OCI-LY3 (cell line): Measurements from ENCODE around the gene LRP1B.

Source experiments
- H2AFZ ChIP-seq: fragments of 200-600, 300-600 bp; shearing (Covaris generic); 2 replicates; pipeline ENCODE4 v1.6.0; 2014; ENCODE audit warnings: antibody characterized with exemption, low read depth, low read length
- H3K27ac ChIP-seq: fragments of 200-600, 300-600 bp; sonication (generic); 2 replicates; pipeline ENCODE4 v1.5.1; 2014; ENCODE audit warnings: mild to moderate bottlenecking, low read length, moderate library complexity, mixed read lengths
- H3K27me3 ChIP-seq: fragments of 200-600, 300-600 bp; sonication (generic); 2 replicates; pipeline ENCODE4 v1.6.1; 2014; ENCODE audit warnings: low read depth, low read length, mixed read lengths
- H3K36me3 ChIP-seq: fragments of 200-600, 300-600 bp; sonication (generic); replicated peaks from 2 replicates; pipeline ENCODE3; 2014; ENCODE audit warnings: low read depth, low read length, mixed read lengths
- H3K4me1 ChIP-seq: fragments of 300-600, 200-600 bp; sonication (generic); 2 replicates; pipeline ENCODE4 v1.6.1; 2014; ENCODE audit warnings: low read length, mixed read lengths
- H3K4me2 ChIP-seq: fragments of 200-600, 300-600 bp; sonication (generic); 2 replicates; pipeline ENCODE4 v1.6.1; 2014; ENCODE audit warnings: low read length, mixed read lengths
- H3K4me3 ChIP-seq: fragments of 300-600, 200-600 bp; sonication (generic); 2 replicates; pipeline ENCODE4 v1.5.1; 2014; ENCODE audit warnings: antibody characterized with exemption, mild to moderate bottlenecking, low read length, moderate library complexity
- H3K79me2 ChIP-seq: fragments of 300-600, 200-600 bp; shearing (Covaris generic); 2 replicates; pipeline ENCODE4 v1.6.1; 2014; ENCODE audit warnings: mild to moderate bottlenecking, low read length, mixed read lengths
- H3K9ac ChIP-seq: fragments of 300-600, 200-600 bp; shearing (Covaris generic); 2 replicates; pipeline ENCODE4 v1.6.0; 2014; ENCODE audit warnings: mild to moderate bottlenecking, low read length, moderate library complexity
- H3K9me3 ChIP-seq: fragments of 200-600, 300-600 bp; shearing (Covaris generic); 2 replicates; pipeline ENCODE4 v1.6.1; 2014; ENCODE audit warnings: low read length, mixed read lengths; ENCODE audit not compliant: insufficient read depth
- H4K20me1 ChIP-seq: fragments of 200-600, 300-600 bp; sonication (generic); 2 replicates; pipeline ENCODE4 v1.6.1; 2016; ENCODE audit warnings: low read length, mixed read lengths; ENCODE audit not compliant: insufficient read depth
- CTCF ChIP-seq: fragments of 200-600, 300-600 bp; sonication (generic); IDR thresholded peaks from 2 replicates; pipeline ENCODE4 v1.5.1; 2014; ENCODE audit warnings: antibody characterized with exemption, low read length, low read depth
- EZH2phosphoT487 ChIP-seq: fragments of 200-600 bp; shearing (Covaris generic); IDR thresholded peaks from 2 replicates; pipeline ENCODE4 v1.6.1; 2018; ENCODE audit warnings: antibody characterized with exemption, mixed run types, low read depth

Gene LRP1B

GRCh38 chr2:141992695-141993094 is 138.1 kb downstream of the LRP1B start:
- Histone ChIP-seq H3K4me1 (no peaks in the 10 kb centered on the region), H3K9ac (no peak overlapping the region), H3K4me3 (no peak overlapping the region), H3K27me3 (no peaks in the 10 kb centered on the region), H4K20me1 (no peaks in the 10 kb centered on the region), H3K36me3 (no peaks in the 10 kb centered on the region), H3K4me2 (no peak overlapping the region), H3K79me2 (no peaks in the 10 kb centered on the region), H2AFZ (no peak overlapping the region), H3K27ac (no peak overlapping the region), H3K9me3 (no peaks in the 10 kb centered on the region)
- TF ChIP-seq EZH2phosphoT487, result no peak
- TF ChIP-seq CTCF, result no peak

- Histone ChIP-seq H4K20me1 (no peaks in the 10 kb centered on the region), H2AFZ (no peak overlapping the region), H3K27ac (no peak overlapping the region), H3K79me2 (no peaks in the 10 kb centered on the region), H3K4me3 (no peak overlapping the region), H3K27me3 (no peaks in the 10 kb centered on the region), H3K4me2 (no peak overlapping the region), H3K36me3 (no peaks in the 10 kb centered on the region), H3K9me3 (no peaks in the 10 kb centered on the region), H3K9ac (no peak overlapping the region), H3K4me1 (peaks cover 6% of the 10 kb centered on the region; the same call in 1 of the 2 replicates)
- TF ChIP-seq CTCF, result no peak
Measured at GRCh38 chr2:141968433-141968832, 162.4 kb downstream of the LRP1B start.

GRCh38 chr2:141967980-141968379 is 162.8 kb downstream of the LRP1B start:
- no peaks in the 10 kb centered on the region for H4K20me1 ChIP-seq
- H3K9ac ChIP-seq, result no peak overlapping the region
- H3K79me2 ChIP-seq, result no peaks in the 10 kb centered on the region
- no peak overlapping the region for H3K4me3 ChIP-seq
- H3K4me1 ChIP-seq, result peaks cover 6% of the 10 kb centered on the region; the same call in 1 of the 2 replicates
- no peak overlapping the region for H3K4me2 ChIP-seq
- H3K36me3 ChIP-seq, result no peaks in the 10 kb centered on the region
- no peaks in the 10 kb centered on the region for H3K27me3 ChIP-seq
- no peak overlapping the region for H3K27ac ChIP-seq
- H3K9me3 ChIP-seq, result no peaks in the 10 kb centered on the region
- no peak overlapping the region for H2AFZ ChIP-seq
- TF ChIP-seq CTCF, result no peak
- no peak for TF ChIP-seq EZH2phosphoT487

- Histone ChIP-seq H2AFZ (no peak overlapping the region), H3K9ac (no peak overlapping the region), H3K4me1 (peaks cover 6% of the 10 kb centered on the region; the same call in 1 of the 2 replicates), H3K27me3 (no peaks in the 10 kb centered on the region), H3K27ac (no peak overlapping the region), H3K9me3 (no peaks in the 10 kb centered on the region), H3K79me2 (no peaks in the 10 kb centered on the region), H3K4me3 (no peak overlapping the region), H4K20me1 (no peaks in the 10 kb centered on the region), H3K36me3 (no peaks in the 10 kb centered on the region), H3K4me2 (no peak overlapping the region)
- TF ChIP-seq EZH2phosphoT487, result no peak
- no peak for TF ChIP-seq CTCF
Measured at GRCh38 chr2:141967503-141967902, 163.3 kb downstream of the LRP1B start.
